NCI-H128 (cell line): ENCODE results near the gene HOXB5.

Experiments
- DNase-seq: peaks from one replicate; lab custom pipeline; 2025; ENCODE audit not compliant: unreplicated experiment; lab: John Stamatoyannopoulos, UW

The HOXB5 gene

GRCh38 chr17:48630009-48630924 lies 36.7 kb upstream of the HOXB5 start:
- no peak for DNase-seq

- no peak for DNase-seq
Observed at GRCh38 chr17:48629411-48629759, 35.8 kb upstream of the HOXB5 start.

- no peak for DNase-seq
Observed at GRCh38 chr17:48628649-48629410, 35.3 kb upstream of the HOXB5 start.

- no peak for DNase-seq
Observed at GRCh38 chr17:48627623-48628521, 34.3 kb upstream of the HOXB5 start.

- DNase-seq: no peak
Observed at GRCh38 chr17:48627118-48627597, 33.6 kb upstream of the HOXB5 start.

- DNase-seq: no peak
Observed at GRCh38 chr17:48626245-48627117, 32.9 kb upstream of the HOXB5 start, which contains the start of gene HOXB9. Gene HOXB9 (minus strand): TSS chr17:48626358. CDS start chr17:48626269, 89 bp downstream.

GRCh38 chr17:48625495-48626244 lies 32.1 kb upstream of the HOXB5 start:
- no peak for DNase-seq

GRCh38 chr17:48624544-48625494 lies 31.2 kb upstream of the HOXB5 start:
- DNase-seq: no peak

GRCh38 chr17:48624118-48624517 lies 30.5 kb upstream of the HOXB5 start:
- no peak for DNase-seq

GRCh38 chr17:48623583-48623982 lies 30.0 kb upstream of the HOXB5 start:
- DNase-seq: no peak

- DNase-seq: no peak
Observed at GRCh38 chr17:48622857-48623256, 29.3 kb upstream of the HOXB5 start.

- no peak for DNase-seq
Observed at GRCh38 chr17:48621410-48622392, 28.1 kb upstream of the HOXB5 start.

- no peak for DNase-seq
Observed at GRCh38 chr17:48620461-48621139, 27.0 kb upstream of the HOXB5 start.

GRCh38 chr17:48619826-48620449 lies 26.4 kb upstream of the HOXB5 start:
- no peak for DNase-seq

GRCh38 chr17:48618256-48618896 lies 24.8 kb upstream of the HOXB5 start:
- peak; percentile 67 for DNase-seq
